ENCODE measurements around the gene GLYATL2. TPM values are rescaled to one million over a fixed set of nuclear protein-coding genes. Genes with fewer than 3 reads are reported as not detected.

Gene GLYATL2
- polyA plus RNA-seq, 1 of the 3 experiments (the other 2 are of a cell fraction) = 0.31 TPM

DNA sequence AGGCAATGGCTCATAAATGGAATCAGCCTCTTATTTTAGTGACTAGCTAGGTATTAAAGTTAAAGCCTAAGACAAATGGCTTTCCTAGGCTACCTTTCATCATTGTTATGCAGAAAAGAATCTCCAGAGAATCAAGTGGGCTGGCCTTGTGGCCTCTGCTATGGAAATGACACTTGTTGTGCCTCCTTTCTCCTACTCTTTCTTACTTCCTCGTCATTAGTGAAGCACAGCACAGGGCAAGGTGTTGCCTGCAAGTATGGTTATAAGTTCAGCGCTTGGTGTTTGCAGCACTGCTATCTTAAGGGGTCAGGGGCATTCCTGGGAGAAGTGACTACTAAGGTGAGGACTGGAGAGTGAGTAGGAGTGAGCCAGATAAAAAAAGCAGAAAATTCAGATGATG is 49.4 kb upstream of the GLYATL2 start:
- Histone ChIP-seq H3K4me1 (ENCODE audit: control insufficient read depth in 1 of 2, insufficient read depth in 2 of 2, low read depth in 1 of 2, low read length in 1 of 2) (no peaks in the 10 kb centered on the region), H3F3A (replicated peaks; ENCODE audit: insufficient read depth) (no peaks in the 10 kb centered on the region), H2AFZ (ENCODE audit: low read depth) (no peak overlapping the region), H3K4me3 (ENCODE audit: low read depth in 2 of 2, low read length in 1 of 2) (no peak overlapping the region), H3K4me2 (no peak overlapping the region), H4K20me1 (ENCODE audit: insufficient read depth) (no peaks in the 10 kb centered on the region), H3K79me2 (ENCODE audit: insufficient read depth) (no peaks in the 10 kb centered on the region), H3K9ac (no peak overlapping the region), H3K9me3 (no peaks in the 10 kb centered on the region), H3K36me3 (replicated peaks in 1 of 2; ENCODE audit: control insufficient read depth in 1 of 2, insufficient read depth in 2 of 2, low read length in 1 of 2) (no peaks in the 10 kb centered on the region), H3K27ac (ENCODE audit: low read depth in 2 of 2, low read length in 1 of 2) (no peak overlapping the region), H3K9me2 (no peaks in the 10 kb centered on the region), H3K27me3 (ENCODE audit: insufficient read depth) (no peaks in the 10 kb centered on the region)
- DNase-seq = no peak
- TF ChIP-seq TCF12 (IDR thresholded peaks at IDR 0.05) (no peak), REST (IDR thresholded peaks at IDR 0.05; ENCODE audit: low read depth, low read length) (no peak), TEAD4 (IDR thresholded peaks at IDR 0.05; ENCODE audit: borderline replicate concordance, insufficient read depth) (no peak), SMC3 (IDR thresholded peaks at IDR 0.05; ENCODE audit: low read depth, low read length) (no peak), SIN3A (IDR thresholded peaks at IDR 0.05; ENCODE audit: borderline replicate concordance, low read depth, low read length) (no peak), RAD21 (IDR thresholded peaks at IDR 0.05; ENCODE audit: low read length) (no peak), FOSL2 (IDR thresholded peaks at IDR 0.05; ENCODE audit: borderline replicate concordance, low read depth) (no peak)
- POLR2A ChIA-PET = no interaction called here
- CTCF ChIA-PET = interaction anchor here (1.4 kb wide), 2 partner anchors 10 to 12 kb away, joined by 4 read pairs; no protein-coding TSS in a partner anchor
- WGBS (ENCODE audit: low lambda C conversion rate) = 86% methylated on average over 2 of the region's 2 CpGs

DNA sequence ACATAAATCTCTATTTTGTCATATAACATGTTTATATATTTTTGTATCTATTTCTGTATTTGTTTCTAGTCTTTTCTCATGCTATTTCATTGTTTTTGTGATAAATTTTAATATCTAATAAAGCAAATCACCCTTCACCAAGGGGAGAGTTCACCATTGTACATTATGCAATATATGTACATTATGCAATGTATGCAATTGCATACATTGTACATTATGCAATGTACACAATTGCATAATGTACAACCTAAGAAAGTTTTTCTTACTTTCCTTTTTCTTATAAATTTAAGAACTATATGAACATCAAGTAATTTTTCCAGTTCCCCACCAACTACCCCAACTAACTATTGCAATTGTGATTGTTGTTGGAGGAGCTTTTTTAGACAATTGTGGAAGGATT is 44.1 kb upstream of the GLYATL2 start:
- Histone ChIP-seq H3K27me3 (ENCODE audit: insufficient read depth) (no peaks in the 10 kb centered on the region), H3K27ac (ENCODE audit: low read depth in 2 of 2, low read length in 1 of 2) (no peak overlapping the region; a peak in 1 of 4 replicates), H3K9me2 (no peaks in the 10 kb centered on the region)
- TF ChIP-seq, protein P1, sequence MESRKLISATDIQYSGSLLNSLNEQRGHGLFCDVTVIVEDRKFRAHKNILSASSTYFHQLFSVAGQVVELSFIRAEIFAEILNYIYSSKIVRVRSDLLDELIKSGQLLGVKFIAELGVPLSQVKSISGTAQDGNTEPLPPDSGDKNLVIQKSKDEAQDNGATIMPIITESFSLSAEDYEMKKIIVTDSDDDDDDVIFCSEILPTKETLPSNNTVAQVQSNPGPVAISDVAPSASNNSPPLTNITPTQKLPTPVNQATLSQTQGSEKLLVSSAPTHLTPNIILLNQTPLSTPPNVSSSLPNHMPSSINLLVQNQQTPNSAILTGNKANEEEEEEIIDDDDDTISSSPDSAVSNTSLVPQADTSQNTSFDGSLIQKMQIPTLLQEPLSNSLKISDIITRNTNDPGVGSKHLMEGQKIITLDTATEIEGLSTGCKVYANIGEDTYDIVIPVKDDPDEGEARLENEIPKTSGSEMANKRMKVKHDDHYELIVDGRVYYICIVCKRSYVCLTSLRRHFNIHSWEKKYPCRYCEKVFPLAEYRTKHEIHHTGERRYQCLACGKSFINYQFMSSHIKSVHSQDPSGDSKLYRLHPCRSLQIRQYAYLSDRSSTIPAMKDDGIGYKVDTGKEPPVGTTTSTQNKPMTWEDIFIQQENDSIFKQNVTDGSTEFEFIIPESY (IDR thresholded peaks at IDR 0.05; ENCODE audit: borderline replicate concordance, low read depth) = no peak
- TF ChIP-seq RAD21 (IDR thresholded peaks at IDR 0.05; ENCODE audit: low read length) (no peak), RXRA (IDR thresholded peaks at IDR 0.05; ENCODE audit: borderline replicate concordance, low read depth) (no peak), YY1 (IDR thresholded peaks at IDR 0.05; ENCODE audit: low read depth) (no peak), FOXJ3 (CRISPR knock-in tag; IDR thresholded peaks at IDR 0.05) (no peak), SIN3A (IDR thresholded peaks at IDR 0.05; ENCODE audit: borderline replicate concordance, low read depth, low read length) (no peak), FOXM1 (IDR thresholded peaks at IDR 0.05; ENCODE audit: low read depth) (no peak), IRF3 (IDR thresholded peaks at IDR 0.05; ENCODE audit: low read depth, low read length) (no peak), SMC3 (IDR thresholded peaks at IDR 0.05; ENCODE audit: low read depth, low read length) (no peak)
- TF ChIP-seq, protein P2, sequence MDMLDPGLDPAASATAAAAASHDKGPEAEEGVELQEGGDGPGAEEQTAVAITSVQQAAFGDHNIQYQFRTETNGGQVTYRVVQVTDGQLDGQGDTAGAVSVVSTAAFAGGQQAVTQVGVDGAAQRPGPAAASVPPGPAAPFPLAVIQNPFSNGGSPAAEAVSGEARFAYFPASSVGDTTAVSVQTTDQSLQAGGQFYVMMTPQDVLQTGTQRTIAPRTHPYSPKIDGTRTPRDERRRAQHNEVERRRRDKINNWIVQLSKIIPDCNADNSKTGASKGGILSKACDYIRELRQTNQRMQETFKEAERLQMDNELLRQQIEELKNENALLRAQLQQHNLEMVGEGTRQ (IDR thresholded peaks at IDR 0.05; ENCODE audit: borderline replicate concordance, low read depth, low read length) = no peak
- TF ChIP-seq, protein P3, sequence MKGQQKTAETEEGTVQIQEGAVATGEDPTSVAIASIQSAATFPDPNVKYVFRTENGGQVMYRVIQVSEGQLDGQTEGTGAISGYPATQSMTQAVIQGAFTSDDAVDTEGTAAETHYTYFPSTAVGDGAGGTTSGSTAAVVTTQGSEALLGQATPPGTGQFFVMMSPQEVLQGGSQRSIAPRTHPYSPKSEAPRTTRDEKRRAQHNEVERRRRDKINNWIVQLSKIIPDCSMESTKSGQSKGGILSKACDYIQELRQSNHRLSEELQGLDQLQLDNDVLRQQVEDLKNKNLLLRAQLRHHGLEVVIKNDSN (IDR thresholded peaks at IDR 0.05; ENCODE audit: borderline replicate concordance, low read depth) = no peak

More for the DNA sequence above, 44.1 kb upstream of the GLYATL2 start:
- Histone ChIP-seq H3K9ac (no peak overlapping the region), H2AFZ (ENCODE audit: low read depth) (no peak overlapping the region), H3K4me2 (no peak overlapping the region), H4K20me1 (ENCODE audit: insufficient read depth) (no peaks in the 10 kb centered on the region), H3K36me3 (replicated peaks in 1 of 2; ENCODE audit: control insufficient read depth in 1 of 2, insufficient read depth in 2 of 2, low read length in 1 of 2) (no peaks in the 10 kb centered on the region), H3F3A (replicated peaks; ENCODE audit: insufficient read depth) (no peaks in the 10 kb centered on the region), H3K9me3 (0 out of 2 replicates have a peak, but pooled peaks cover 3% of the 10 kb centered on the region), H3K79me2 (ENCODE audit: insufficient read depth) (no peaks in the 10 kb centered on the region), H3K4me1 (ENCODE audit: control insufficient read depth in 1 of 2, insufficient read depth in 2 of 2, low read depth in 1 of 2, low read length in 1 of 2) (no peaks in the 10 kb centered on the region), H3K4me3 (ENCODE audit: low read depth in 2 of 2, low read length in 1 of 2) (no peak overlapping the region)
- DNase-seq = no peak
- CTCF ChIA-PET = no interaction called here
- POLR2A ChIA-PET = no interaction called here

All from SK-N-SH (cell line).